ENCODE results near the gene ATOH1.
A peak's percentile ranks its signal among the peaks of the same experiment; 100 is the strongest.

Gene ATOH1

DNA sequence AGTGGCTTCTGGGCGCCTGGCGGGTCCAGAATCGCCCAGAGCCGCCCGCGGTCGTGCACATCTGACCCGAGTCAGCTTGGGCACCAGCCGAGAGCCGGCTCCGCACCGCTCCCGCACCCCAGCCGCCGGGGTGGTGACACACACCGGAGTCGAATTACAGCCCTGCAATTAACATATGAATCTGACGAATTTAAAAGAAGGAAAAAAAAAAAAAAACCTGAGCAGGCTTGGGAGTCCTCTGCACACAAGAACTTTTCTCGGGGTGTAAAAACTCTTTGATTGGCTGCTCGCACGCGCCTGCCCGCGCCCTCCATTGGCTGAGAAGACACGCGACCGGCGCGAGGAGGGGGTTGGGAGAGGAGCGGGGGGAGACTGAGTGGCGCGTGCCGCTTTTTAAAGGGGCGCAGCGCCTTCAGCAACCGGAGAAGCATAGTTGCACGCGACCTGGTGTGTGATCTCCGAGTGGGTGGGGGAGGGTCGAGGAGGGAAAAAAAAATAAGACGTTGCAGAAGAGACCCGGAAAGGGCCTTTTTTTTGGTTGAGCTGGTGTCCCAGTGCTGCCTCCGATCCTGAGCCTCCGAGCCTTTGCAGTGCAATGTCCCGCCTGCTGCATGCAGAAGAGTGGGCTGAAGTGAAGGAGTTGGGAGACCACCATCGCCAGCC, at the start of gene ATOH1:
TSS of gene ATOH1 (plus strand) at position 422 of the 663 bp plus-strand sequence. CDS start at position 596, 174 bp downstream.
- peak; percentile 56 for DNase-seq (ENCODE audit: low spot score)

DNA sequence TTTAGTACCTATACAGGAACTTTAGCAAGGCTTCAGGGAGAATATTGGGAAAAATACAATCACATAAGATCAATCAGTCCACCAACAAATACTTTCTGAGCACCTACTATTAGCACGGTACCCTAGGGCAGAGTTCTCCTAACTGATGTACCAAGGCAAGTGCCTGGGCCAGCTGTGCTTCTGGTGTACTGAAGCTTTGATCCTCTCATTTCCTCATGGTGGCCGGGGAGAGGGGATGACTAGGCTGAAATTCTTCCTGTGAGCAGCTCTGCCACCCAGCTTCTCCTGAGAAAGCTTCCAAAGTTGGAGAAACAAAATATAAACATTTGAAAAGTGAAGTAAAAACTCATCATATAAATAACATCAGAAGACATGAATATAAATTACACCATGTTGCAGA, 49.3 kb upstream of the ATOH1 start:
- no peak for DNase-seq (ENCODE audit: low spot score)

GRCh38 chr4:93780080-93780479, 48.5 kb upstream of the ATOH1 start:
- DNase-seq (ENCODE audit: low spot score) = no peak

DNA sequence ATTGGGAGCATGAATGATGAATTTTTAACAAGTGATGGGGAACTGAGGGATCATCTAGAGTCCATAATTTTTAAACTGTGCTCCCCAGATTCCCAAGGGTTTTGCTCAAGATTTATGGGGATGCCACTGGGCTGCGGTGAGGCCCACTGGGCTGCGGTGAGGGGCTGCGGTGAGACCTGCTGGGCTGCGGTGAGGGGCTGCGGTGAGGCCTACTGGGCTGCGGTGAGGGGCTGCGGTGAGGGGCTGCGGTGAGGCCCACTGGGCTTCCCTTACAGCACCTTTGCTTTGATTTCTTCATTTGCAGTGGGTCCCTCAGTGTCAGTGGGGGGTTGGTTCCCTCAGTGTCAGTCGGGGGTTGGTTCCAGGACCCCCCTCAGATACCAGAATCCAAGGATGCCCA, 47.4 kb upstream of the ATOH1 start:
- no peak for DNase-seq (ENCODE audit: low spot score)

DNA sequence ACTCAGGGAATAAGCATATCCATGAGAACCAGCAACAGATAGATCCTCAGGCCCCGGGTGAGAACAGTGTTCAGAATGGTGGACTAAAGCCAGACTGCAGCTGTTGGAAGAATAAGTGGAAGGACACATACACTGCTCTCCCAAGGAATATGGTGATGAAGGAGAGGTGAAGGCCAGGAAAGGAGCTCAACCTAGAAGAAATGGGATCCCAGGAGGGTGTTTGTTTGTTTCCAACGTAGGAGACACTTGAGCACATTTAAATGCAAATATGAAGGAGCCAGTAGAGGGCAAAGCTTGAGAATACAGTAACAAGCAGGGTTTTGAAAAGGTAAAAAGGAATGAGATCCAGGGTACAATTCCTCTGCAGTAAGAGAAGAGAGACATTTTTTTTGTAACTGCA, 42.4 kb upstream of the ATOH1 start:
- no peak for DNase-seq (ENCODE audit: low spot score)

DNA sequence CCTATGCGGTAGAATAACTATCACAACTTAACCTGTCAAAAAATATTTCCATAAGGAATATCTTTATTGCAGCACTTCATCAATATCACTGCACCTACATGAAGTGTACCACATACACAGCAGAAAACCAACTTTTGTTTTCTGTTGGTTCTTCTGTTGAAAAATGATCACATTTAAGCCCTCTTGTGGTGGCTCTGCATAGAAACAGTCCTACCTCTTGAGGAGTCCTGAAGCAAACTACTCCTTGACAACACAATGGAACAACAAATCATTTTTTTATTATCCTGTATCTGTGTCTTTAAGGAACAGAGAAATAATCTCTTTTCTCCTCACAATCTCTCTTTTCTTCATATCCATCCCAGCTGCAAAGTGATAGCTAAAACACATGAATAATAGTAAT, 39.8 kb upstream of the ATOH1 start:
- DNase-seq (ENCODE audit: low spot score) = peak; percentile 26

GRCh38 chr4:93791570-93792195, 36.9 kb upstream of the ATOH1 start:
- DNase-seq (ENCODE audit: low spot score) = peak; percentile 58

DNA sequence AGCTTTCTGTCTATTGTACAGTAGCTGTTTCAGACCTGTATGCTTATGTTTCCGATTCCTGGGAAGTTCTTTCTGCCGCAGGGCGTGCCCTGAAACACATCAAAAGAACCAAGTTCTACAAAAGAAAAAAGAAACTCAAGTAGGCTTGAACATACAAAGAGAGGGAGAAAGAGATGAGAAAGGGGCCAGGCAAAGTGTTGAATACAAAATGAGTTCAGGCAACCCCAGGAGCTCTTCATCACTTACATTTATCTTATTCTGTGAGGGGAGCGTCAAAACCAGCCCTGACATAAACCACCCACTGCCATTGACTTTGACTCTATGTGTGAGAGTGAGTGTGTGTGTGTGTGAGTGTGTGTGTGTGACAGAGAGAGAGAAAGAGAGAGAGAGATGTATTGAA, 26.5 kb upstream of the ATOH1 start:
- no peak for DNase-seq (ENCODE audit: low spot score)

GRCh38 chr4:93809773-93810172, 18.8 kb upstream of the ATOH1 start:
- no peak for DNase-seq (ENCODE audit: low spot score)

DNA sequence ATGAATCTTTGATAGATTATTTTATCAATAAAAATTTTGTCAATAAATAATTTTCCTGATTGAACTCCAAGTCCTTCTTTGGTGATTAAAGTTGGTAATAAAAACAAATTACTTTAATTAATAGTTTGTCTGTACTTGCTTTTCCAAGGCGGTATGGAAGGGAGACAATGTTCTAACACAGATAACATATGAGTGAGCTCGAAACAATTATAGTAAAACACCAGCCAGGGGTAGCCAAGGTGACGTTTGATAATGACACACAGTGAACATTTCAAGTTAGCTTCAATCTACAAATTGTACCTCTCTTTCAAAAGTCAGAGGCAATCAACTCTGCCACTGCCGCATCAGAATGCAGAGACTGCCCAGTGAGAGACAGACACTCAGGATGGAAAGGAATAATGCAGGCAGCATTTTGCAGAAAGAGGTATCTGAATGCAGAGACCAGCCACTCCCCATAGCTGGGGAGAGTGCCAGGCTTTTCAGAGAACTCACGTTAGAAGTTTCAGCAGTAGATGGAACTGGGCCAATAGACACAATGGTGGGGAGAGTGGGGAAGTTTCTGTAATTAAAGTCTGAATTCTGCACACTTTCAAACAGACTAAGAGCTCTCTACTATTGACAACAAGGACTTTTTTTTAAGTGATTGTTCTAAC, 18.1 kb upstream of the ATOH1 start:
- no peak for DNase-seq (ENCODE audit: low spot score)

DNA sequence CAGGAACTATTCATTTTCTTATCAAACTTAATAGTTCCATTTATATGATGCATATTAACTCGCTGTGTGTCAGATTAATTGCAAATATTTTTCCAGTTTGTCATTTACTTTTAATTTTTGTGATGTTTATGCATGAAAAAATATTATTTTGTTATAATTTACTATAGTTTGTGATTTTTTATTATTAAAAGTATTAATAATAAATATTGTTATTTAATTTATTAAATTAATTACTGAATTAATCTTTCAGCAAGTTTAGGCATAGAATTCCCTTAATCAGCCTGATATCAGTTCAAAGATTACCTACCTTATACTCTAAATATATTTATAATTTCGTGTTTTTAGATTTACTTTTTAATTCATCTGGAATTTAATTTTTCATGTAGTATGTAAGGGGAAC, 15.5 kb upstream of the ATOH1 start:
- no peak for DNase-seq (ENCODE audit: low spot score)

DNA sequence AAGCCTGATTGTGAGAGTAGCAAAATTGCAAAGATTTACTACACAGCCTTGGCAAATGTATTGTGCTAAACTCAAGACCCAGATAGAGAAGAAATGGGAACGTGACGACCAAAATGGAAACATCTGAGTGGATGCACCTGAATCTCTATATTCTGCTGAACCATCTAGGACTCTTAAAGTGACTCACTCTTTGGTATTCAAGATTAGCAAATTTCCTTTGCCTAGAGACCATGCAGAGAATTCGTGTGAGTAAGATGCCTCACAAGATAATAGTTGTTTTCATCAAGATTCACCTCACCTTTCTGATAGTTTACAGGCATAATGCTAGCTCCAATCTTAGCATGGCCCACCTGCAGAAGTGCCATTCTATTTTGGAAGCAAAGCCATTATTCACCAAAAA, 14.4 kb upstream of the ATOH1 start:
- no peak for DNase-seq (ENCODE audit: low spot score)

GRCh38 chr4:93814722-93815121, 13.8 kb upstream of the ATOH1 start:
- DNase-seq (ENCODE audit: low spot score) = no peak

GRCh38 chr4:93825551-93826216, 2.9 kb upstream of the ATOH1 start:
- DNase-seq (ENCODE audit: low spot score) = no peak

DNA sequence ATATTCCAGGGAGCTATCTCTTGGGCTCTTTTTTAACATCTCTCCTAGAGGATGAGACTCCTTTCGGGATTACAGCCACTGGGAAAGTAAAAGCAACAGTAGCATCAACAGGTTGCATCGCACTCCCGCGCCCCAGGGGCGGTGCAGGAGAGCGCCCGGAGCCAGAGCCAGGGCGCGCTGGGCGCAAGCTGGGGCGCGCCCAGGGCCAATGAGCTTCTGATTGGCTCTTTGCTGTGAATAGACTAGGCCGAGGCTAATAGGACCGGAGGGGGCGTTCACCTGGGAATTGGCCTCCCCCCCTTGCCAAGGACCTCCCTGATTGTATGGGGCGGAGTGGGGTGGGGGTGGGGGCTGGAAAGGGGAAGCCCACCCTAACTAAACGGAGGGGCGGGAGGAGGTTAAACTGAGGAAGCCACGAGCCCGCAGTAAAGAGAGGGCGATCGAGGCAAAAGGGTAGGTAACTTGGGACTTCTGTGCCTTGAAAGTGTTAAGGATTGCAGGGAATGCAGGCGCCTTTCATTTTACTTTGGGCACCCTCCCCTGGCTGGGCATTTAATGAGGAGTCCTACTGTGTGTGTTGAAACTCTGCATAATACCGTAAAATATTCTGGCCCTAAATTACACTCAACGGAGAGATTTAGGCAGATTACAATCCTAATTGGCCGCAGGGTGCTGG, 1.1 kb upstream of the ATOH1 start:
- DNase-seq (ENCODE audit: low spot score) = no peak

- DNase-seq (ENCODE audit: low spot score) = peak; percentile 18
These were observed 654 bp downstream of the ATOH1 start for GRCh38 chr4:93828995-93829819.

DNA sequence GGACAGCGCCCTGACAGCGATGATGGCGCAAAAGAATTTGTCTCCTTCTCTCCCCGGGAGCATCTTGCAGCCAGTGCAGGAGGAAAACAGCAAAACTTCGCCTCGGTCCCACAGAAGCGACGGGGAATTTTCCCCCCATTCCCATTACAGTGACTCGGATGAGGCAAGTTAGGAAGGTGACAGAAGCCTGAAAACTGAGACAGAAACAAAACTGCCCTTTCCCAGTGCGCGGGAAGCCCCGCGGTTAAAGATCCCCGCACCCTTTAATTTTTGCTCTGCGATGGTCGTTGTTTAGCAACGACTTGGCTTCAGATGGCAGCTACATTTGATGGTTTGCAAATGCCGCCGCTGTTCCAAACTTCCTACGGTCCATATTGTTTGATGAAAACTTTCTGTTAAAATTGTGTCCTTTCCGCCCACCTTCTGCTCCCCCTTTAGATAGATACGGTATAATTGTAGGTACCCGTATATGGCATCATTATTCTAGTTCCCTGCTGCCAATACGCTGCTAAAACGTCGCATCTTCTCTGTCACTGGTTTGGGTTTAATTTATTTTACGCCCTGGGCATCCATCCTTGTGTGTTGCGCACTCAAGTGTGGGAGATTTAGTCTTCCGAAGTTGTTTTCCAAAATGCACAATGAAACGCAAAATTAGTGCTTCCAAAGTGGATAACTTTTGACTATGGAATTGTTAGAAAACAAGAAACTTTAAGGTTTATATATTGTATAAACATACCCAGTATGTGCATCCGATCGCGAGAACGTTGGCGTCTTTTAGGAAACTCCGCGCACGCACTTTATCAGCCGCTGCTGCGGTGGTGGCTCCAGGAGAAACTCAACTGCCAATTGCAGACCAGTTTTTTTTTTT, 1.5 kb downstream of the ATOH1 start:
- DNase-seq (ENCODE audit: low spot score) = no peak

GRCh38 chr4:93831716-93832496, 3.4 kb downstream of the ATOH1 start:
- no peak for DNase-seq (ENCODE audit: low spot score)

- no peak for DNase-seq (ENCODE audit: low spot score)
These were observed 5.9 kb downstream of the ATOH1 start for GRCh38 chr4:93834249-93835066.
